ENCODE measurements around the gene CSHL1. TPM values are rescaled to one million over a fixed set of nuclear protein-coding genes. Genes with fewer than 3 reads are reported as not detected.

The CSHL1 gene
- not detected in 2 replicates for total RNA-seq (ENCODE audit: low replicate concordance)
- long read RNA-seq: 0 reads

GRCh38 chr17:63911041-63911635, at the start of gene CSHL1:
Gene CSHL1 (minus strand): TSS chr17:63911258. CDS start chr17:63911196, 62 bp downstream.
- H3K9me3 Mint-ChIP-seq: no peaks in the 10 kb centered on the region
- no peaks in the 10 kb centered on the region for H3K36me3 Mint-ChIP-seq
- no peak for TF ChIP-seq CTCF (conservative IDR thresholded peaks at IDR 0.05)
- no peak within 1 kb of the TSS for H3K27ac Mint-ChIP-seq
- H3K27me3 Mint-ChIP-seq: peaks cover 43% of the 10 kb centered on the region
- H3K4me1 Mint-ChIP-seq (ENCODE audit: unreplicated experiment): no peaks in the 10 kb centered on the region
- no peak within 1 kb of the TSS for H3K4me3 Mint-ChIP-seq
- no peak for DNase-seq (ENCODE audit: extremely low spot score, unreplicated experiment)

GRCh38 chr17:63960430-63960829, 49.4 kb upstream of the CSHL1 start:
- DNase-seq (ENCODE audit: extremely low spot score, unreplicated experiment): no peak
- no peak for TF ChIP-seq CTCF (conservative IDR thresholded peaks at IDR 0.05)
- no peaks in the 10 kb centered on the region for H3K36me3 Mint-ChIP-seq
- no peaks in the 10 kb centered on the region for H3K4me1 Mint-ChIP-seq (ENCODE audit: unreplicated experiment)
- H3K9me3 Mint-ChIP-seq: no peaks in the 10 kb centered on the region
- H3K27me3 Mint-ChIP-seq: peaks cover 10% of the 10 kb centered on the region
- no peak overlapping the region for H3K27ac Mint-ChIP-seq
- H3K4me3 Mint-ChIP-seq: no peak overlapping the region

- no peak overlapping the region for H3K27ac Mint-ChIP-seq
- no peak overlapping the region for H3K4me3 Mint-ChIP-seq
- no peaks in the 10 kb centered on the region for H3K9me3 Mint-ChIP-seq
- H3K36me3 Mint-ChIP-seq: no peaks in the 10 kb centered on the region
- TF ChIP-seq CTCF (conservative IDR thresholded peaks at IDR 0.05): no peak
- DNase-seq (ENCODE audit: extremely low spot score, unreplicated experiment): no peak
- H3K27me3 Mint-ChIP-seq: peaks cover 10% of the 10 kb centered on the region
- H3K4me1 Mint-ChIP-seq (ENCODE audit: unreplicated experiment): no peaks in the 10 kb centered on the region
These were observed 48.9 kb upstream of the CSHL1 start for GRCh38 chr17:63960006-63960405.

- Mint-ChIP-seq H3K27me3 (peaks cover 12% of the 10 kb centered on the region), H3K27ac (no peak overlapping the region), H3K4me1 (ENCODE audit: unreplicated experiment) (no peaks in the 10 kb centered on the region), H3K9me3 (no peaks in the 10 kb centered on the region), H3K36me3 (no peaks in the 10 kb centered on the region), H3K4me3 (no peak overlapping the region)
- no peak for TF ChIP-seq CTCF (conservative IDR thresholded peaks at IDR 0.05)
- no peak for DNase-seq (ENCODE audit: extremely low spot score, unreplicated experiment)
These were observed 45.4 kb upstream of the CSHL1 start for GRCh38 chr17:63956296-63956920.

DNA sequence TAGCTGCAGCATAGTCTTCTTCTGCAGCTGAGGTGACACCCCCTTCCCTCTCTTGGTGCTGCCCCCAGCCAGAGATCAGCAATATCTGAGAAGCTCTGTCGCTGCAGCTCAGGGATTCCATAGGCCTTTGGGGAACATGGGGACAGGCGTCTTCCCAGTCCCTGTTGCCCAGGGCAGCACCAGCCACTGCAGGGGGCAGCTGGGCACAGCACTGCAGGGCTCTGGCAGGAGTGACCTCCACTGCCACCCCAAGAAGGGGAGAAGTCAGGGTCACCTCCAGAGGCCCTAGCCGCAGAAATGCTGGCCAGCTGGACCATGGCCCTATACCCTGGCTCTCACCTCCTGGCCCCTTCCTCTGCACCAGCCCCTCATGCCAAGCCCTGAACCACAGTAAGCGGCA, 44.7 kb upstream of the CSHL1 start:
- no peaks in the 10 kb centered on the region for H3K4me1 Mint-ChIP-seq (ENCODE audit: unreplicated experiment)

More for the DNA sequence above, 44.7 kb upstream of the CSHL1 start:
- TF ChIP-seq CTCF (conservative IDR thresholded peaks at IDR 0.05): no peak
- Mint-ChIP-seq H3K9me3 (no peaks in the 10 kb centered on the region), H3K36me3 (no peaks in the 10 kb centered on the region), H3K27me3 (peaks cover 15% of the 10 kb centered on the region), H3K27ac (no peak overlapping the region), H3K4me3 (no peak overlapping the region)
- DNase-seq (ENCODE audit: extremely low spot score, unreplicated experiment): no peak

Measured in type B pancreatic cell (in vitro differentiated cells).